ENCODE measurements around the gene OSMR.

OSMR gene

DNA sequence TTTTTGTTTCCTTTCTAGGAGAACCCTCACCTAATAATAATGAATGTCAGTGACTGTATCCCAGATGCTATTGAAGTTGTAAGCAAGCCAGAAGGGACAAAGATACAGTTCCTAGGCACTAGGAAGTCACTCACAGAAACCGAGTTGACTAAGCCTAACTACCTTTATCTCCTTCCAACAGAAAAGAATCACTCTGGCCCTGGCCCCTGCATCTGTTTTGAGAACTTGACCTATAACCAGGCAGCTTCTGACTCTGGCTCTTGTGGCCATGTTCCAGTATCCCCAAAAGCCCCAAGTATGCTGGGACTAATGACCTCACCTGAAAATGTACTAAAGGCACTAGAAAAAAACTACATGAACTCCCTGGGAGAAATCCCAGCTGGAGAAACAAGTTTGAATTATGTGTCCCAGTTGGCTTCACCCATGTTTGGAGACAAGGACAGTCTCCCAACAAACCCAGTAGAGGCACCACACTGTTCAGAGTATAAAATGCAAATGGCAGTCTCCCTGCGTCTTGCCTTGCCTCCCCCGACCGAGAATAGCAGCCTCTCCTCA lies 87.1 kb downstream of the OSMR start:
- no peak for DNase-seq

DNA sequence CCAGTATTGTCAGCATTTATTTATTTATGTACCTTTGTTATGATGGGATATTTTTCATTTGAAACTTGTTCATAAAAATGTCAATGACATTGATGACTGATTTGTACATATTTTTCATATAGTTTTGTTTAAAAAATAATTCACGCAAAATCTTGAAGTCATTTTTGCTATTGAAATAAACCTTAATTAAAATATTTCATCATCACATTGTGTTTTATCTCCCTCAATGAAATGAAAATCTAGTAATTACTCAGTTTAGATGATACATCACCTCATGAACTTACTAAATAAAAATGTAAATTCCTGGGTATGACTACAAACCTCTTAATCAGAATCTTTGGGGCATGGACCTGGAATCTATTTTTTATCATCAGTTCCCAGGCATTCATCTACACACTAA lies 89.6 kb downstream of the OSMR start:
- no peak for DNase-seq

DNA sequence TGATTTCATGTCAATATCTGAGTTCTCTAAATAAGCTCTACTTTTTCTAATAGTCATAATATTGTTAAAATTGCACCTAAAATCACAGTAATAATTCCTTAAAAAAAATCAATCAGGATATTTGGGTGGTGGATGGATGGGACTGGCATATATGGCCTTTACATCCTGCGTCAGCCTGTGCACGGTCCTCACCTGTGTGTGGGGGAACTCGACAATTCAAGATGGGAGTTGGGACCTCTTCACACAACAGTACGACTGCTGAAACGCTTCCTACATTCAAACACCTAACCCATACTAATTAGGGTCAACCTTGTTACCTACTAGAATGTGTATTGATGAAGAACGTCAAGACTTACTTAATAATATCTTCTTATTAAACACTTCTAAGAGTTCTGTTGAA lies 90.5 kb downstream of the OSMR start:
- DNase-seq: no peak

DNA sequence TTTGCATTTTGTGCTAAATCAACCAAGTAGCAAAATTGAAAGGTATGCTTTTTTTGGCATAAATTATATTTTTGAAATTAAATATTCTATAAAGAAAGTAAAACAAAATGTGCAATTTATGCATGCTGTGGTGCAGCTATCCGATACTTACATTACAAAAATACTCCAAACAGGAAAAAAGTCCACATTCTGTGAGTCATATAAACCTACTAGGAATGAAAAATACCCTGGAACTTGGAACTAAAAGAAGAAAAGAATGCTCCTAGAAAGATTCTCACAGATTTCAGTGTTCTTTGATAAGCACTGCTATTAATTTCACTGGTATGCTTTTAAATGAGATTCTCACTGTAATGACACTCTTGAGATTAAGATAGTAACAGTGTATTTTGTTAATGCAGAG lies 92.6 kb downstream of the OSMR start:
- no peak for DNase-seq

DNA sequence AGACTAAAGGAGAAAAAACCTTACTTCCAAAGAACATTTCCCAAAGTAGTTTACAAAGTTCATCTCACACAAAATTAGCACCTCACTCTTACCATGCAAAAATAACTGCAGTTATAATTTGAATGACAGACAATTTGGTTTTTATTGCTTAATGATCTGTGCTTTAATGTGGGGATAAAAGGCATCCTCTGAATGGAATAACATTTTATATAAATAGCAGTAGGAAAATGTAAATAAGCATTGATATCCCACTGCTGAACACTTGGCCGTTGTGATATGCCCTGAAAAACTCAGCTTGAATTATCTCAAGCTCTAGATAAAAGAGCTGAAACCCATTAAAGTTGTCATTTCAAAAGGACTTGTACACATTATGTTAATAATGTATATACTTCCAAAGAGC lies 93.2 kb downstream of the OSMR start:
- DNase-seq: no peak

DNA sequence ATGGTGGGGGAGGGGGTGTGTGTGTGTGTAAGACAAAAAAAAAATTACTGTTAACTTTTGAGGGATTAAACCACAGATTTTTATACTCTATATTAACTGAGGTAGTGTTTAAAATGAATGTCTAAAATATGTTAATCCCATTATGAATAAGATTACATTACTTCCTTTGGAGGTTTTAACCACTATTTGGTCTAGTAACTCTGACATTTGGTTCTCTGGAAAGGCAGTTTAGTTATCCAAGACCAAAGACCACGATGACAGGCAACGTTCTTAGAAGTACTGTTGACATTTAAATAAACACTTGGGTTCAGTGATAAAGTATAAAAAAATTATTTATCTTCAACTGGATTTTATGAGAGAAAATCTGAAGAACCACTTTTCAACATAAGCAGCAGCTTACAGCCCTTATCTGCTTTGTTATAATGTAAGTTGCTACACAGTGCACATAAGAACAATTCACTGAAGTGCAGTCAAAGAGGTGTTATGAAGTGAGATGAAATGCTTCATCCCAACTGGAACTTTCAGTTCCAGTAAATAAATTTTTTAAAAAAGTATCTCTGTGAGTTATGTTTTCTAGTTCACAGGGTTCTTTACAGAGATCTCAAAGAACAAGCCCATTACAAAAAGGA lies 94.5 kb downstream of the OSMR start:
- DNase-seq: no peak

DNA sequence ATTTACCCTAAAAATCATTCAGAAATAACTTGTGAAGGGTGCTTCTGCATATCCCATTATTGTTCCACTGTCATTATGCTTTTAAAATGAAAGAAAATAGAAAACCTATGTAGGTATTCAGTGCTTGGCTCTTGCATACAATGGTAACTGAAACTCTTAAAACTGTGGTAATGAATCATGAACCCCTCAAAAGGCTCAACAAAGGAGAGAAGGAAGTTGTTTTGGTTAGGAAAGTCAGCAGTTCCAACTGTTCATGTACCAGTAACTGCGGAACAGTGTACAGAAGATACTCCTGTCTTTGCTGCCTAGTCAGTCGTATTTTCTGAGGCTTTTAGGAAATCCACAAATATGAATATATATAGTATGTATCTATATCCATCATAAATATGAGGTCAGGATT lies 96.1 kb downstream of the OSMR start:
- DNase-seq: no peak

DNA sequence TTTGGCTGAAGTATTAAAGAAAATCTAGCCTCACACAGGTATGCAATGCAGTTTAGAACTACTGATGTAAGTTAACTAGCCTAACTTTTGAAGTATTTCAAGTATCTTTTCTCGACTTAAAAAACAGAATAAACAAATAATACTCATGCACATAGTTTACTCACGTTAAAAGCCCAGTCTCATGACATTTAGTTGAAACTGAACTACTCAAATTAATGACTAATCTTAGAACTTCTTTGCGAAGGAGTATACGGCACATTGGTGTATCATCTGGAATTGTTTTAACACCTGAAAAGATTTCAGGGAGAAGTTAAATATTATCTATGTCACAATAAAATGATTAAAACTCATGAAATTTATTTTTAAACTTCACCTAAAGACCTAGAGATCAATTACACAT lies 98.5 kb downstream of the OSMR start:
- DNase-seq: no peak

DNA sequence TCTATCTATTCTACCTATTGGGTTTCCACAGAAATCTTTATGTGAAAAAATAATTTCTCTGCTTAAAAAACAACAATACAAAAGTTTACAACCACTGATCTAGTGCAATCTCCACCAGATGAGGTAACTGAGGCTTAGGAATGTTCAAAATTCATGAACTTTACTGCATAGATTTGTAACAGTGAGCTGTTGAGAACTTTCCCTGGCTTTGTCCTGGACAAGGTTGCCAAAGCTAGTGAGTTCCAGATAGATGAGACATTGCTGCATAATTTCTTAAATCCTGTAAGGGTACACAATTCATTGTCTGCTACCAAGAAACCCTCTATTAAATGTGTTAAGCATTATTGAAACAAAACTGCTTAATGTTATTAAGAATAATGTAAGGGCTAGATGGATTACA lies 102.7 kb downstream of the OSMR start:
- DNase-seq: no peak

DNA sequence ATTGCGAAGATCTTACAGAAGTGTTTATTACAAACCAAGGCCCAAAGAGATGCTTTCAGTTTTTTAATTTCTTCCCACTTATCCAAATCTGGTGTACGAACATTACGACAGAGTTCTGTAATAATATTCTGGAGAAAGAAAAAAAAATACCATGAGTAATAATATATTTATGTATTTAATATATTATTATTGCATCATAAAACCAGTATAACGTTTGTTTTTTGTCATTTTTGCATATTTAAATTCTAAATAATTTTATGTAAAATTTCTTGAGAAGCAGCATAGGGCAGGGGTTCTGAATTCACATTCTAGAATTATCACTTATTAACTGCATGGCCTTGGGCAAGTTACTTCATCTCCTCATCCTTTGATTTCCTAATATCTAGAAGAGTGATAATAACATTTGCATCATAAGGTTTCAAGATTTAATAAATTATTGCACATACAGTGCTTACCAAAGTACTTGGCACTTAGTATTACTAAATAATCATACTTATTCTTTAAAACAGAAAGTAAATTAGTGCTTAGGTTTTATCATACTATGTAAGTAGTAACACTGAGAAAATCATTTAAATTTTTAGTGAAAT lies 107.7 kb downstream of the OSMR start:
- DNase-seq: no peak

DNA sequence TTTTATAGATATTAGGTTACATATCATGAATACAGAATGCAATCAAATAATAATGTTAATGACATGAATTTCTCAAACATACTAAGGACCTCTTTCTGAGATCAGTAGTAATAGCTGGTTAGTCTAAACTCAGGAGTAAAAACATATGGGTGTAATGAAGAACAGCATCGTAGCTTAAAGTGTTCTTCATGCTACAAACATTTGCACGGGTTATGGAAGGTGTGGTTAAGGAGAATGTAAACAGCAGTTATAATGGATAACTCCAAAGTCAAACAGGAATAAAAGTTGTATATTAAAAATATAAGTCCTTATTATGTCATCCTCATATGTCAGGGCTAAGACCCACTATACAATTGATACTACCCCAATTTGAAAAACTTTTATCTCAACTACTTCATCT lies 115.9 kb downstream of the OSMR start:
- no peak for DNase-seq

DNA sequence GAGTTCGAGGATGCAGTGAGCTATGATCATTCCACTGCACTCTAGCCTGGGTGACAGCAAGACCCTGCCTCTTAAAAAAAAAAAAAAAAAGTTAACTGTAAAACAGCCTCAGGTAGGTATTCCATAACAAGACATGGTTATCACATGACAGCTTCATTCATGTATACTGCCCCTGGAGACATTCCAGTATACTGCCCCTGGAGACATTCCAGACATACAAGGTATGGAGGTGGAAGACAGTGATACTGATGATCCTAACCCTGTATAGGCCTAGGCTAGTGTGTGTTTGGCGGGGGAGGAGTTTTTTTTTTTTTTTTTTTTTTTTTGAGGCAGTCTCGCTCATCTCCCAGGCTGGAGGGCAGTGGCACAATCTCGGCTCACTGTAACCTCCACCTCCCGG lies 122.9 kb downstream of the OSMR start:
- DNase-seq: no peak

DNA sequence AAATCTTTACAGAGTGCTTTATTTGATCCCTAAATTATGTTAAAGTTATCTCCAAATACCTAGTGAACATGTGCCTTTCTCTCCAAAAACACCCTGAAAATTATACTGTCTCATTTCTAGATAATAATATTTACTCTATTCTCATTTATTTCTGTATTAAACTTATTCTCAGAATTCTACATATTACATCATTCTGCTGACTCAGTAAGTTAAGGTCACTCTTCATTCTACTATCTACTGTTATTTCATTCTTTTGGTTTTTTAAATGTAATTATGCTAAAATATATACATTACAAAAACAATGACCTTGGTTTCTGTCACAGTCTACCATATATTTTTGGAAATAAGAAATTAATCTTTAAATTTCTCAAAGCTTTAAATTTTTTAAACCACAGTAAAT lies 132.2 kb downstream of the OSMR start:
- no peak for DNase-seq

DNA sequence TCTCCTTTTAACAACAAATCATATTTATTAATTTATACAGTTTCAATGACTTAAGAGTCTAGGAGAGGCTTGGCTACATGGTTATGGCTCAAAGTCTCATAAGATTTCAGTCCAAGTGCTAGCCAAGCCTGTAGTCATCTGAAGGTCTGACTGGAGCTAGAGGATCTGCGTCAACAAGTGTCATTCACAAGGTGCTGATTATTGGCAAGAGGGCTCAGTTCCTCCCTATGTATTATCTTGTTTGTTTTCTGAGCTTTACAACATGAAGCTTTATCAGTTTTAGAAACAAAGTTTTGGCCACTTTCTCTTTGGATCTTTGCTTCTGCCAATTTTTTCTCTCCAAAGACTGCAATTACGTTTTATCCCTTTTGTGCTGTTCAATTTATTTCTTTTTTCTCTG lies 133.7 kb downstream of the OSMR start:
- DNase-seq: no peak

All from DMS 273 treated with DMSO at 0.1 percent for 48 hours (cell line).